Smooth muscle cell of the umbilical artery (primary cell): ENCODE measurements around the gene KCNE2. TPM values are rescaled to one million over a fixed set of nuclear protein-coding genes. Genes with fewer than 3 reads are reported as not detected.

ENCODE experiments used
- total RNA-seq: library from RNA; depleted of rRNA; stranded (reverse); fragments of >200 nt; gene quantifications from 2 replicates; pipeline ENCODE4 v1.2.3, GENCODE V29; 2014

KCNE2 gene
- total RNA-seq: not detected in 2 replicates

GRCh38 chr21:34363733-34364132 is at the start of gene KCNE2:
TSS of gene KCNE2 (plus strand) at chr21:34364006. CDS start at chr21:34370479, 6,473 bp downstream.

GRCh38 chr21:34374940-34375618 is 11.3 kb downstream of the KCNE2 start, which contains the start of gene SMIM11:
TSS of gene SMIM11 (plus strand) at chr21:34375507. CDS start at chr21:34379505, 3,998 bp downstream.

Other genes with a start within 250 kb of the KCNE2 start
- gene SMIM11, start 11.5 kb downstream of the KCNE2 start, total RNA-seq: 0.89 and 1.7 TPM in 2 replicates
- 0.14 TPM in 1 of 2 replicates, not detected in the other for gene SMIM34, start 59.9 kb downstream of the KCNE2 start, total RNA-seq
- gene KCNE1, start 148.2 kb downstream of the KCNE2 start, total RNA-seq: 0.18 and 0.30 TPM in 2 replicates